Measurements from ENCODE around the gene ABCC1.
"Not testable (repeated sequence)": the region's sequence is repeated elsewhere in the genome, so short reads cannot be mapped to it uniquely, and the experiment has no call there.

Gene ABCC1

GRCh38 chr16:15950161-15950854 is 892 bp downstream of the ABCC1 start:
- peak overlapping the region; percentile 76 for H3K27ac ChIP-seq (ENCODE audit: low read depth, low read length)
- H3K27me3 ChIP-seq (ENCODE audit: control insufficient read depth, insufficient read depth, low read length), result no peaks in the 10 kb centered on the region
- peak overlapping the region; percentile 81 for H3K4me3 ChIP-seq (ENCODE audit: low read length)
- peak overlapping the region; percentile 45 for H3K9ac ChIP-seq (ENCODE audit: low read length)
- H3K4me1 ChIP-seq (ENCODE audit: control insufficient read depth, insufficient read depth, low read length), result peaks cover 8% of the 10 kb centered on the region
- no peaks in the 10 kb centered on the region for H3K36me3 ChIP-seq (ENCODE audit: control insufficient read depth, insufficient read depth, low read length)

GRCh38 chr16:15950869-15951268 is 1.5 kb downstream of the ABCC1 start:
- Histone ChIP-seq H3K4me1 (ENCODE audit: control insufficient read depth, insufficient read depth, low read length) (peaks cover 8% of the 10 kb centered on the region), H3K9ac (ENCODE audit: low read length) (no peak overlapping the region), H3K27ac (ENCODE audit: low read depth, low read length) (peak overlapping the region; percentile 76), H3K36me3 (ENCODE audit: control insufficient read depth, insufficient read depth, low read length) (no peaks in the 10 kb centered on the region), H3K4me3 (ENCODE audit: low read length) (peak overlapping the region; percentile 81), H3K27me3 (ENCODE audit: control insufficient read depth, insufficient read depth, low read length) (no peaks in the 10 kb centered on the region)

DNA sequence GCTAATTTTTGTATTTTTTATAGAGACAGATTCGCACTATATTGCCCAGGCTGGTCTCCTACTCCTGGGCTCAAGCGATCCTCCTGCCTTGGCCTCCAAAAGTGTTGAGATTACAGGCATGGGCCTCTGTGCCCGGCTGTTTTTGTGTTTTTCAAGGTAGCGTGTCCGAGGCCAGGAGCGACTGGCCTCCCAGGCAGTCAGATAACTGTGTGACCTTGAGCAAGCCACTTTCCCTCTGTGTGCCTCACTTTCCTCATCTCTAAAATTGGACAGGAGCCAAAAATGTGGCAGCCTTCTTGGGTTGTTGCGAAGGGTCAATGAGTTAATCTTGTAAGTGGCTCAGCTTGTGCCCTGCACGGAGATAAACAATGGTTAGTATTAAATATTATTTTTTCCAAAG is 2.4 kb downstream of the ABCC1 start:
- peak overlapping the region; percentile 11 for H3K27ac ChIP-seq (ENCODE audit: low read depth, low read length)

GRCh38 chr16:15952265-15952711 is 2.9 kb downstream of the ABCC1 start:
- Histone ChIP-seq H3K4me1 (ENCODE audit: control insufficient read depth, insufficient read depth, low read length) (peaks cover 8% of the 10 kb centered on the region), H3K4me3 (ENCODE audit: low read length) (no peak overlapping the region), H3K27me3 (ENCODE audit: control insufficient read depth, insufficient read depth, low read length) (no peaks in the 10 kb centered on the region), H3K27ac (ENCODE audit: low read depth, low read length) (peak overlapping the region; percentile 11), H3K9ac (ENCODE audit: low read length) (no peak overlapping the region), H3K36me3 (ENCODE audit: control insufficient read depth, insufficient read depth, low read length) (no peaks in the 10 kb centered on the region)

More for the DNA sequence above, 2.4 kb downstream of the ABCC1 start:
- Histone ChIP-seq H3K36me3 (ENCODE audit: control insufficient read depth, insufficient read depth, low read length) (no peaks in the 10 kb centered on the region), H3K27me3 (ENCODE audit: control insufficient read depth, insufficient read depth, low read length) (no peaks in the 10 kb centered on the region), H3K9ac (ENCODE audit: low read length) (no peak overlapping the region), H3K4me3 (ENCODE audit: low read length) (no peak overlapping the region), H3K4me1 (ENCODE audit: control insufficient read depth, insufficient read depth, low read length) (peaks cover 8% of the 10 kb centered on the region)

DNA sequence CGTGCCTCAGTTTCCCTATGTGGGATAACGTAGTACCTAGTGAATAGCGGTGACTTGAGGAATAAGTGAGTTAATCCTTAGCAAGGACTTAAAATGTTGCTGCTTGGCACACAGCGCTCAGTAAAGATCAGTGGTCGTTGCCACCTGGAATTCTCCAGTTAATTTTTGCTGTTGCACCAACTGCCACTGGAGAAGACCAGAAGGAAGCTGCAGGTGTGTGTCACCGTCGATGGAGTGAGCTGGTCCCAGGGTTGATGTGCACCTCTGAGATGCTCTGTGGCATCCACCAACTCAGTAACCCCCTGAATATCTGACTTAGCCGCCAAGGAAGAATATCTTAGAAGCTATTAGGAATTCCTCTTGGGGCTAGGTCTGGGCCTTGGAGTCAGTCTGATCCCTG is 4.1 kb downstream of the ABCC1 start:
- peaks cover 8% of the 10 kb centered on the region for H3K4me1 ChIP-seq (ENCODE audit: control insufficient read depth, insufficient read depth, low read length)
- no peaks in the 10 kb centered on the region for H3K36me3 ChIP-seq (ENCODE audit: control insufficient read depth, insufficient read depth, low read length)
- no peak overlapping the region for H3K4me3 ChIP-seq (ENCODE audit: low read length)
- H3K27me3 ChIP-seq (ENCODE audit: control insufficient read depth, insufficient read depth, low read length), result no peaks in the 10 kb centered on the region
- no peak overlapping the region for H3K9ac ChIP-seq (ENCODE audit: low read length)
- H3K27ac ChIP-seq (ENCODE audit: low read depth, low read length), result no peak overlapping the region

DNA sequence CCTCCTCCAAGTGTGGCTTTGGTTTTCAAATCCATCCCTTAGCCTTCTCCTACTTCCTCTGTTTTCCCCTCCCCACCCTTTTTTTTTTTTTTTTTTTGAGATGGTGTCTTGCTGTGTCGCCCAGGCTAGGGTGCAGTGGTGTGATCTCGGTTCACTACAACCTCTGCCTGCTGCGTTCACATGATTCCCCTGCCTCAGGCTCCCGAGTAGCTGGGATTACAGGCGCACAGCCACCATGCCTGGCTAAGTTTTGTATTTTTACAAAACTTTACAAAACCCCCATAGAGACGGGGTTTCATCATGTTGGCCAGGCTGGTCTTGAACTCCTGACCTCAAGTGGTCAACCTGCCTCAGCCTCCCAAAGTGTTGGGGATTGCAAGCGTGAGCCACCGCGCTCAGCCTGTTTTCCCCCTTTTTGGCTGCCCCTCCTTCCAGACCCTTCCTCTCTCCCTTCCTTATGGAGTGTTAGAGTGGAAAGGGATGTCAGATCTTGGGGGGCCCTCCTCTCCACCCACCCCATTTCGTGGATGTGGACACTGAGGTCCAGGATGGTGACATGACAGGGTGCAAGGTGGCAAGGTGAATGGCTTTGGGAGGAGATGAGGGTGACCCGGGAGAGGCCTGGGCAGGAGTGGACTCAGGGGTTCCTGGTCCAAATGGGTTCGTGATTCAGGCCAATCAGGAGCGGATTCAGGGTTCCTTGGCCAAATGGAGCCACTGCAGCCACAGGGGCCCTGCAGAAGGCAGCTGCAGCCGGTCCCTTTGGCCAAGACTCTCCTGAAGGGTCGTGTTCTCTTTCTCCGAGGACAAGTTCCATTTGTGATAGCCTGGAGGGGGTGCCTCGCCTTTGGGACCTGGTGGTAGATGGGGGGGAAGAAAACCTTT is 4.8 kb downstream of the ABCC1 start:
- Histone ChIP-seq H3K36me3 (ENCODE audit: control insufficient read depth, insufficient read depth, low read length) (no peaks in the 10 kb centered on the region), H3K27me3 (ENCODE audit: control insufficient read depth, insufficient read depth, low read length) (no peaks in the 10 kb centered on the region), H3K4me3 (ENCODE audit: low read length) (no peak overlapping the region), H3K9ac (ENCODE audit: low read length) (no peak overlapping the region), H3K4me1 (ENCODE audit: control insufficient read depth, insufficient read depth, low read length) (peaks cover 8% of the 10 kb centered on the region), H3K27ac (ENCODE audit: low read depth, low read length) (no peak overlapping the region)

DNA sequence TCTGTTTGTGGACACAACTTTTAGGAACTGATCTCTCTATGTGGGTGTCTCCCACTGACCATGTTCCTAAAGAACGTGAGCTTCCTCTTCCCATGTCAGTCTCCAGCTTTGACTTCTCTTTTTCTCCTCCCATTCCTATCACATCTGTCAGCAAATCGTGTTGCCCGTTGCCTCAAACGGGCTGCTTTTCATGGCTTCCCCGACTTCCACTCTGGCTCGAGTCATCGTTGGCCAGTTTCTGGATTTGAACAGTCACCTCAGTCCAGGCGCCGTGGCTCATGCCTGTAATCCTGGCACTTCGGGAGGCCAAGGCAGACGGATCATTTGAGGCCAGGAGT is 5.4 kb downstream of the ABCC1 start:
- H3K4me1 ChIP-seq (ENCODE audit: control insufficient read depth, insufficient read depth, low read length), result peaks cover 8% of the 10 kb centered on the region
- no peak overlapping the region for H3K9ac ChIP-seq (ENCODE audit: low read length)
- H3K27me3 ChIP-seq (ENCODE audit: control insufficient read depth, insufficient read depth, low read length), result no peaks in the 10 kb centered on the region
- no peaks in the 10 kb centered on the region for H3K36me3 ChIP-seq (ENCODE audit: control insufficient read depth, insufficient read depth, low read length)
- H3K27ac ChIP-seq (ENCODE audit: low read depth, low read length), result no peak overlapping the region
- no peak overlapping the region for H3K4me3 ChIP-seq (ENCODE audit: low read length)

- no peak overlapping the region for H3K9ac ChIP-seq (ENCODE audit: low read length)
- H3K36me3 ChIP-seq (ENCODE audit: control insufficient read depth, insufficient read depth, low read length), result no peaks in the 10 kb centered on the region
- H3K4me1 ChIP-seq (ENCODE audit: control insufficient read depth, insufficient read depth, low read length), result peaks cover 8% of the 10 kb centered on the region
- no peak overlapping the region for H3K27ac ChIP-seq (ENCODE audit: low read depth, low read length)
- H3K27me3 ChIP-seq (ENCODE audit: control insufficient read depth, insufficient read depth, low read length), result no peaks in the 10 kb centered on the region
- no peak overlapping the region for H3K4me3 ChIP-seq (ENCODE audit: low read length)
Observed at GRCh38 chr16:15955425-15955824, 6.0 kb downstream of the ABCC1 start.

DNA sequence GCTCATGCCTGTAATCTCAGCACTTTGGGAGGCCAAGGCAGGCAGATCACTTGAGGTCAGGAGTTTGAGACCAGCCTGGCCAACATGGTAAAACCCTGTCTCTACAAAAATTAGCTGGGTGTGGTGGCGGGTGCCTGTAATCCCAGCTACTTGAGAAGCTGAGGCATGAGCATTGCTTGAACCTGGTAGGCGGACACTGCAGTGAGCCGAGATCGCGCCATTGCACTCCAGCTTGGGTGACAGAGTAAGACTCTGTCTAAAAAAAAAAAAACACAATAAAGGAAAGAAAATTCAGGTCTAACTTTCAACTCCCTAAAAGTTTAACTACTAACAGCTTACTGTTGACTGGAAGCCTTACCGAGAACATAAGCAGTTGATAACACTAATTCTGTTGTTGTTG is 6.7 kb downstream of the ABCC1 start:
- not testable (repeated sequence) for H3K27me3 ChIP-seq (ENCODE audit: control insufficient read depth, insufficient read depth, low read length); H3K36me3 ChIP-seq (ENCODE audit: control insufficient read depth, insufficient read depth, low read length); H3K4me3 ChIP-seq (ENCODE audit: low read length); H3K4me1 ChIP-seq (ENCODE audit: control insufficient read depth, insufficient read depth, low read length); H3K9ac ChIP-seq (ENCODE audit: low read length); H3K27ac ChIP-seq (ENCODE audit: low read depth, low read length)

DNA sequence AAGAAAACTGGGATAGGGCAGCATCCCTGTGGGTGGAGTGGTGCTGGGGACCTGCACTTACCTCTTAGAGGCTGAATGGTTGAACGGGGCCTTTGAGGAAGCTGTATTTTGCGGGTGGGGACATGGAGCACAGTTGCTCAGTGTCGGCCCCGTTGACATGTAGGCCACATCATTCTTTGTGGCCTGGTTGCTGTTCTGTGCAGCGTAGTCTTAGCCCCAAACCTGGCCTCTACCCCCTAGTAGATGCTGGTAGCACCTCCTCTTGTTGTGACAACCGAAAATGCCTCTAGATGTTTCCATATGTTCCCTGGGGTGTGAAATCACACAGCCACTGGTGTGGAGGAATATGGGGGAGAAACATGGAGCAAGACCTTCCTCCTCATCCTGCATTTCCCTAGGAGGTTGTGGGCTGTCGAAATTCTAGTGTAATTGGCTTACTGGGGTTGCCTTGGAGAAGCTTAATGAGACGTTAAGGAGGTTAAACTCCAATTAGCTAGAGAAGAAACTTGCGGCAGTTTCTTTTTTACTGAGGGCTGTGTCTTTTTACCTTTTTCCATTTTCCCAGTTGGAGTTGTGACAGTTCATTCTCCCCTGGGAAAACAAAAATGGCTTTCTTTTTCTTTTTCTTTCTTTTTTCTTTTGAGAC is 9.4 kb downstream of the ABCC1 start:
- Histone ChIP-seq H3K36me3 (ENCODE audit: control insufficient read depth, insufficient read depth, low read length) (no peaks in the 10 kb centered on the region), H3K9ac (ENCODE audit: low read length) (no peak overlapping the region), H3K4me3 (ENCODE audit: low read length) (no peak overlapping the region), H3K4me1 (ENCODE audit: control insufficient read depth, insufficient read depth, low read length) (no peaks in the 10 kb centered on the region), H3K27ac (ENCODE audit: low read depth, low read length) (no peak overlapping the region), H3K27me3 (ENCODE audit: control insufficient read depth, insufficient read depth, low read length) (no peaks in the 10 kb centered on the region)

- Histone ChIP-seq H3K9ac (ENCODE audit: low read length) (no peak overlapping the region), H3K4me1 (ENCODE audit: control insufficient read depth, insufficient read depth, low read length) (no peaks in the 10 kb centered on the region), H3K27ac (ENCODE audit: low read depth, low read length) (no peak overlapping the region), H3K4me3 (ENCODE audit: low read length) (no peak overlapping the region), H3K36me3 (ENCODE audit: control insufficient read depth, insufficient read depth, low read length) (no peaks in the 10 kb centered on the region), H3K27me3 (ENCODE audit: control insufficient read depth, insufficient read depth, low read length) (no peaks in the 10 kb centered on the region)
Observed at GRCh38 chr16:15960124-15960971, 10.9 kb downstream of the ABCC1 start.

DNA sequence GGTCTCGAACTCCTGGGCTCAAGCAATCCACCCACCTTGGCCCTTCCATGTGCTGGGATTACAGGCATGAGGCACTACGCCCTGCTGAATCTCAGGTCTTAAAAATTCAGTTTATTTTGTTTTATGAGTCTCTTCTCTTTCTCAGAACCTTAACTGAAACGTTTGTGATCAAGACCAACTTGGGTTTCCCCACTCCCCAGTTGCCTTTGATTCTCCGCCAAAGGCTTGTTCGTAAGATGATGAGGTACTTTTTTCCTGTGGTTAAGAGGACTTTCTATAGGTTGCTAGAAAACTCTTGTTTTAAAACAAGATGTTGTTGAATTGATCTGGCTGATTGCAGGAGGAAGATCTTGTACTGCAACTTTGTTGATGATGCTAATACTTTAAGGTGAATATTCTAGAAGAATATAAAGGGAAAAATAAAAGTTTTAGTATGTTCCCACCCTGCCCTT is 11.7 kb downstream of the ABCC1 start:
- peak overlapping the region; percentile 17 for H3K4me3 ChIP-seq (ENCODE audit: low read length)
- H3K36me3 ChIP-seq (ENCODE audit: control insufficient read depth, insufficient read depth, low read length), result no peaks in the 10 kb centered on the region
- H3K9ac ChIP-seq (ENCODE audit: low read length), result no peak overlapping the region
- peak overlapping the region; percentile 22 for H3K27ac ChIP-seq (ENCODE audit: low read depth, low read length)
- no peaks in the 10 kb centered on the region for H3K27me3 ChIP-seq (ENCODE audit: control insufficient read depth, insufficient read depth, low read length)
- peaks cover 5% of the 10 kb centered on the region for H3K4me1 ChIP-seq (ENCODE audit: control insufficient read depth, insufficient read depth, low read length)
